SU-DHL-6 (cell line): ENCODE measurements around the gene ZSWIM1.
A peak's percentile ranks its signal among the peaks of the same experiment; 100 is the strongest.

Source experiments
- H2AFZ ChIP-seq: fragments of 200-600 bp; sonication (generic); 2 replicates; pipeline ENCODE4 v1.6.1; 2014; ENCODE audit warnings: low read depth, mild to moderate bottlenecking, moderate library complexity, mixed read lengths, antibody characterized with exemption, low read length; ENCODE audit not compliant: severe bottlenecking
- H3F3A ChIP-seq: fragments of 200-600 bp; shearing (Covaris generic); 2 replicates; pipeline ENCODE4 v1.6.0; 2016; ENCODE audit warnings: antibody characterized with exemption, mild to moderate bottlenecking; ENCODE audit not compliant: insufficient read depth
- H3K27ac ChIP-seq: fragments of 200-600 bp; sonication (generic); 2 replicates; pipeline ENCODE4 v1.5.1; 2016; ENCODE audit warnings: low read depth, mild to moderate bottlenecking, low read length, moderate library complexity, mixed read lengths
- H3K27me3 ChIP-seq: fragments of 200-600 bp; sonication (generic), shearing (Covaris generic); 2 replicates; pipeline ENCODE4 v1.6.0; 2014; ENCODE audit warnings: mild to moderate bottlenecking, low read length
- H3K36me3 ChIP-seq: fragments of 200-600 bp; sonication (generic); 2 replicates; pipeline ENCODE4 v1.6.1; 2014; ENCODE audit warnings: mild to moderate bottlenecking, low read length, mixed read lengths
- H3K4me2 ChIP-seq: fragments of 300-600, 200-600 bp; shearing (Covaris generic), sonication (generic); 2 replicates; pipeline ENCODE4 v1.6.0; 2014; ENCODE audit warnings: low read length, low read depth, mild to moderate bottlenecking; ENCODE audit not compliant: poor library complexity, severe bottlenecking
- H3K4me3 ChIP-seq: fragments of 200-600 bp; sonication (generic); 2 replicates; pipeline ENCODE4 v1.5.1; 2014; ENCODE audit warnings: antibody characterized with exemption, low read length, mild to moderate bottlenecking, mixed read lengths; ENCODE audit not compliant: insufficient read depth, poor library complexity, severe bottlenecking
- H3K79me2 ChIP-seq: fragments of 200-600 bp; sonication (generic); 2 replicates; pipeline ENCODE4 v1.6.1; 2014; ENCODE audit warnings: mild to moderate bottlenecking, low read length, moderate library complexity; ENCODE audit not compliant: insufficient read depth
- H3K9ac ChIP-seq: fragments of 200-600 bp; sonication (generic); 2 replicates; pipeline ENCODE4 v1.7.0; 2014; ENCODE audit warnings: mild to moderate bottlenecking, low read length
- H3K9me2 ChIP-seq: fragments of 200-600 bp; sonication (generic); replicated peaks from 2 replicates; pipeline ENCODE4 v1.6.1; 2014; ENCODE audit warnings: low read length; ENCODE audit not compliant: insufficient read depth
- H3K9me3 ChIP-seq: fragments of 200-600 bp; sonication (generic); 2 replicates; pipeline ENCODE4 v1.6.1; 2014; ENCODE audit warnings: low read length, mixed read lengths; ENCODE audit not compliant: insufficient read depth
- H4K20me1 ChIP-seq: fragments of 200-600 bp; sonication (generic); 2 replicates; pipeline ENCODE4 v1.6.1; 2014; ENCODE audit warnings: low read depth, mild to moderate bottlenecking, antibody characterized with exemption, low read length, moderate library complexity, mixed read lengths
- EZH2phosphoT487 ChIP-seq: fragments of 200-600 bp; sonication (generic), shearing (Covaris generic); conservative IDR thresholded peaks from 2 replicates; pipeline ENCODE4 v1.6.1; 2018; ENCODE audit warnings: mild to moderate bottlenecking, antibody characterized with exemption, low read length, moderate library complexity, mixed read lengths
- TF ChIP-seq, protein P1 (sequence below): fragments of 200-600 bp; sonication (generic); IDR thresholded peaks from one replicate; pipeline ENCODE4 v1.5.1; 2017; ENCODE audit warnings: antibody characterized with exemption, mild to moderate bottlenecking, low read length, moderate library complexity; ENCODE audit not compliant: insufficient read depth, poor library complexity, severe bottlenecking

ZSWIM1 gene

GRCh38 chr20:45910670-45911485, 29.9 kb downstream of the ZSWIM1 start:
- peak overlapping the region; percentile 83 for H2AFZ ChIP-seq
- peak overlapping the region; percentile 22 for H3K4me3 ChIP-seq
- no peaks in the 10 kb centered on the region for H3K27me3 ChIP-seq
- no peaks in the 10 kb centered on the region for H3K36me3 ChIP-seq
- H3K9me3 ChIP-seq: no peaks in the 10 kb centered on the region
- no peaks in the 10 kb centered on the region for H3K79me2 ChIP-seq
- TF ChIP-seq, protein P1, sequence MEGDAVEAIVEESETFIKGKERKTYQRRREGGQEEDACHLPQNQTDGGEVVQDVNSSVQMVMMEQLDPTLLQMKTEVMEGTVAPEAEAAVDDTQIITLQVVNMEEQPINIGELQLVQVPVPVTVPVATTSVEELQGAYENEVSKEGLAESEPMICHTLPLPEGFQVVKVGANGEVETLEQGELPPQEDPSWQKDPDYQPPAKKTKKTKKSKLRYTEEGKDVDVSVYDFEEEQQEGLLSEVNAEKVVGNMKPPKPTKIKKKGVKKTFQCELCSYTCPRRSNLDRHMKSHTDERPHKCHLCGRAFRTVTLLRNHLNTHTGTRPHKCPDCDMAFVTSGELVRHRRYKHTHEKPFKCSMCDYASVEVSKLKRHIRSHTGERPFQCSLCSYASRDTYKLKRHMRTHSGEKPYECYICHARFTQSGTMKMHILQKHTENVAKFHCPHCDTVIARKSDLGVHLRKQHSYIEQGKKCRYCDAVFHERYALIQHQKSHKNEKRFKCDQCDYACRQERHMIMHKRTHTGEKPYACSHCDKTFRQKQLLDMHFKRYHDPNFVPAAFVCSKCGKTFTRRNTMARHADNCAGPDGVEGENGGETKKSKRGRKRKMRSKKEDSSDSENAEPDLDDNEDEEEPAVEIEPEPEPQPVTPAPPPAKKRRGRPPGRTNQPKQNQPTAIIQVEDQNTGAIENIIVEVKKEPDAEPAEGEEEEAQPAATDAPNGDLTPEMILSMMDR: no peak
- no peak for TF ChIP-seq EZH2phosphoT487
- peak overlapping the region; percentile 41 for H3K4me2 ChIP-seq
- no peaks in the 10 kb centered on the region for H3F3A ChIP-seq
- no peaks in the 10 kb centered on the region for H4K20me1 ChIP-seq
- H3K9ac ChIP-seq: no peak overlapping the region
- H3K27ac ChIP-seq: no peak overlapping the region
- H3K9me2 ChIP-seq: no peaks in the 10 kb centered on the region

GRCh38 chr20:45911486-45912343, 30.7 kb downstream of the ZSWIM1 start, which contains the start of gene PLTP:
PLTP (minus strand) TSS chr20:45912155; CDS start chr20:45911452, 703 bp downstream.
- Histone ChIP-seq H3K9me2 (no peaks in the 10 kb centered on the region), H3K27me3 (no peaks in the 10 kb centered on the region), H2AFZ (peak within 1 kb of the TSS; percentile 56), H3K4me3 (no peak within 1 kb of the TSS), H3K79me2 (no peaks in the 10 kb centered on the region), H3K36me3 (no peaks in the 10 kb centered on the region), H4K20me1 (no peaks in the 10 kb centered on the region), H3K4me2 (peak within 1 kb of the TSS; percentile 41), H3K9me3 (no peaks in the 10 kb centered on the region), H3K9ac (no peak within 1 kb of the TSS), H3K27ac (no peak within 1 kb of the TSS), H3F3A (no peaks in the 10 kb centered on the region)
- TF ChIP-seq EZH2phosphoT487: no peak
- TF ChIP-seq, protein P1: no peak

GRCh38 chr20:45912344-45912682, 31.3 kb downstream of the ZSWIM1 start:
- no peak overlapping the region for H3K9ac ChIP-seq
- H3K4me3 ChIP-seq: no peak overlapping the region

More at GRCh38 chr20:45912344-45912682, 31.3 kb downstream of the ZSWIM1 start:
- Histone ChIP-seq H3K27ac (no peak overlapping the region), H3K27me3 (no peaks in the 10 kb centered on the region), H3K36me3 (no peaks in the 10 kb centered on the region), H3K9me2 (no peaks in the 10 kb centered on the region), H4K20me1 (no peaks in the 10 kb centered on the region), H3K79me2 (no peaks in the 10 kb centered on the region), H3F3A (no peaks in the 10 kb centered on the region), H3K9me3 (no peaks in the 10 kb centered on the region), H3K4me2 (no peak overlapping the region), H2AFZ (no peak overlapping the region)
- TF ChIP-seq EZH2phosphoT487: no peak
- TF ChIP-seq, protein P1: no peak
